Neural progenitor cell (in vitro differentiated cells): Measurements from ENCODE around the gene EGLN3.

Source experiments
- CTCF ChIP-seq: fragments of 200-600 bp; sonication (generic); IDR thresholded peaks from 2 replicates; pipeline ENCODE4 v1.5.1; 2017; ENCODE audit warnings: antibody characterized with exemption, mild to moderate bottlenecking
- EZH2phosphoT487 ChIP-seq: fragments of 200-600 bp; sonication (generic); IDR thresholded peaks from 2 replicates; pipeline ENCODE4 v1.6.1; 2017; ENCODE audit warnings: antibody characterized with exemption

- TF ChIP-seq CTCF (no peak), EZH2phosphoT487 (no peak)
Measured at GRCh38 chr14:33936391-33936790, 14.5 kb downstream of the EGLN3 start.
